IMR-90 (cell line): ENCODE results near the gene RPTOR. TPM values are rescaled to one million over a fixed set of nuclear protein-coding genes. Genes with fewer than 3 reads are reported as not detected.

Experiments
- ATAC-seq: fragments of 200-7000 bp; cut with Tn5 transposase; 2 replicates; pipeline ENCODE4 v1.9.1; 2020; ENCODE audit warnings: low read depth, mild to moderate bottlenecking, moderate library complexity
- BruUV-seq: library from RNA; stranded (reverse); fragments of 400-500 nt; replicated peaks from 2 replicates; lab custom pipeline; 2021; lab: Mats Ljungman, UMichigan
- CTCF ChIA-PET: fragments of 300-600 bp; formaldehyde crosslinking; extraction: SDS; loops from one replicate; lab custom pipeline; 2021; ENCODE audit warnings: antibody characterized with exemption; lab: Yijun Ruan, JAX
- POLR2A ChIA-PET: fragments of 300-600 bp; sonication (Branson Sonifier 250); formaldehyde crosslinking; loops from one replicate; lab custom pipeline; 2022; ENCODE audit warnings: antibody characterized with exemption; ENCODE audit not compliant: unreplicated experiment; lab: Charles Lee
- DNase-seq: peaks from one replicate; pipeline ENCODE4 v3.0.0; 2013
- H2AFZ ChIP-seq: replicated peaks from 2 replicates; pipeline ENCODE3; 2013; ENCODE audit warnings: low read length, mild to moderate bottlenecking; ENCODE audit not compliant: poor library complexity
- H2AK5ac ChIP-seq: 2 replicates; pipeline ENCODE4 v1.6.1; 2013; ENCODE audit warnings: low read depth, low read length, inconsistent platforms
- H2AK9ac ChIP-seq: replicated peaks from 2 replicates; pipeline ENCODE3; 2013; ENCODE audit warnings: mild to moderate bottlenecking, low read depth, low read length, moderate library complexity; ENCODE audit not compliant: poor library complexity
- H2BK120ac ChIP-seq: 2 replicates; pipeline ENCODE4 v1.6.1; 2013; ENCODE audit warnings: low read depth, low read length, inconsistent platforms
- H2BK15ac ChIP-seq: 3 replicates; pipeline ENCODE4 v1.6.1; 2013; ENCODE audit warnings: low read depth, low read length, inconsistent platforms
- H2BK20ac ChIP-seq: 2 replicates; pipeline ENCODE4 v1.6.1; 2013; ENCODE audit warnings: low read depth, mild to moderate bottlenecking, inconsistent platforms, low read length, moderate library complexity
- H2BK5ac ChIP-seq: 2 replicates; pipeline ENCODE4 v1.6.1; 2013; ENCODE audit warnings: mild to moderate bottlenecking, low read depth, low read length, inconsistent platforms; ENCODE audit not compliant: poor library complexity, severe bottlenecking
- H3K14ac ChIP-seq: replicated peaks from 2 replicates; pipeline ENCODE4 v1.6.1; 2013; ENCODE audit warnings: low read depth, low read length, inconsistent platforms
- H3K18ac ChIP-seq: 2 replicates; pipeline ENCODE4 v1.6.1; 2013; ENCODE audit warnings: low read depth, low read length, control low read depth
- H3K23ac ChIP-seq: 2 replicates; pipeline ENCODE4 v1.6.1; 2013; ENCODE audit warnings: low read depth, low read length, inconsistent platforms
- H3K27ac ChIP-seq: 2 replicates; pipeline ENCODE4 v1.5.1; 2013; ENCODE audit warnings: mild to moderate bottlenecking, control low read depth, low read length; ENCODE audit not compliant: insufficient read depth
- H3K27me3 ChIP-seq: 2 replicates; pipeline ENCODE4 v1.6.1; 2013; ENCODE audit warnings: low read length; ENCODE audit not compliant: control insufficient read depth, insufficient read depth
- H3K36me3 ChIP-seq: 2 replicates; pipeline ENCODE4 v1.6.1; 2013; ENCODE audit warnings: low read length, mixed read lengths; ENCODE audit not compliant: control insufficient read depth, insufficient read depth
- H3K4ac ChIP-seq: 2 replicates; pipeline ENCODE4 v1.6.1; 2013; ENCODE audit warnings: low read depth, low read length, inconsistent platforms
- H3K4me1 ChIP-seq: 2 replicates; pipeline ENCODE4 v1.6.1; 2013; ENCODE audit warnings: low read length, mixed read lengths; ENCODE audit not compliant: control insufficient read depth, insufficient read depth
- H3K4me2 ChIP-seq: 2 replicates; pipeline ENCODE4 v1.6.1; 2013; ENCODE audit warnings: low read depth, mild to moderate bottlenecking, control low read depth, low read length, moderate library complexity
- H3K4me3 ChIP-seq: 2 replicates; pipeline ENCODE4 v1.5.1; 2013; ENCODE audit warnings: low read depth, mild to moderate bottlenecking, control low read depth, low read length, moderate library complexity; ENCODE audit not compliant: insufficient read depth
- H3K56ac ChIP-seq: 2 replicates; pipeline ENCODE4 v1.6.1; 2013; ENCODE audit warnings: low read length, inconsistent platforms; ENCODE audit not compliant: insufficient read depth; ENCODE audit errors: extremely low read depth
- H3K79me1 ChIP-seq, 2 experiments: 2 replicates each; pipeline ENCODE4 v1.6.1; 2013; ENCODE audit warnings: low read length in 2 of 2, inconsistent platforms in 1 of 2, low read depth in 1 of 2
- H3K9ac ChIP-seq: 2 replicates; pipeline ENCODE4 v1.6.1; 2013; ENCODE audit warnings: low read depth, low read length, control low read depth
- H3K9me1 ChIP-seq: 2 replicates; pipeline ENCODE4 v1.6.1; 2013; ENCODE audit warnings: low read length, inconsistent platforms; ENCODE audit not compliant: insufficient read depth
- H3K9me3 ChIP-seq: 2 replicates; pipeline ENCODE4 v1.6.1; 2013; ENCODE audit warnings: low read length; ENCODE audit not compliant: control insufficient read depth, insufficient read depth
- H4K20me1 ChIP-seq: 2 replicates; pipeline ENCODE4 v1.6.1; 2013; ENCODE audit warnings: low read length, inconsistent platforms; ENCODE audit not compliant: insufficient read depth
- H4K5ac ChIP-seq: 2 replicates; pipeline ENCODE4 v1.6.1; 2013; ENCODE audit warnings: mild to moderate bottlenecking, low read depth, low read length, control low read depth
- H4K8ac ChIP-seq, 2 experiments: 2 replicates each; pipeline ENCODE4 v1.6.1; 2013; ENCODE audit warnings: low read depth in 2 of 2, low read length in 2 of 2, control low read depth in 1 of 2, inconsistent platforms in 1 of 2
- H4K91ac ChIP-seq: 2 replicates; pipeline ENCODE4 v1.6.1; 2013; ENCODE audit warnings: low read depth, low read length, inconsistent platforms; ENCODE audit not compliant: insufficient read depth
- BHLHE40 ChIP-seq: fragments of 150-350 bp; IDR thresholded peaks from 2 replicates; pipeline ENCODE4 v1.6.1; 2016; ENCODE audit warnings: mild to moderate bottlenecking, low read depth, low read length
- WGBS, 2 experiments: methylation state at CpG; one replicate each; pipeline versions ENCODE4 v1.1.5 to v1.1.7; 2013; ENCODE audit warnings: missing lambda C conversion rate in 2 of 2; ENCODE audit not compliant: insufficient read length in 1 of 2; ENCODE audit errors: extremely low coverage in 2 of 2; 5-methylcytosine and 5-hydroxymethylcytosine counted together
- dilution Hi-C: fragments of 300-500 bp; cut with HindIII; formaldehyde crosslinking; loops from one replicate; pipeline ENCODE4 v1.14.3; 2018; ENCODE audit warnings: low sequenced_read_pairs; ENCODE audit not compliant: unreplicated experiment
- in situ Hi-C: fragments of 300-500 bp; cut with MboI; formaldehyde crosslinking; loops from 3 replicates; pipeline ENCODE4 v1.14.3; 2019; ENCODE audit warnings: low sequenced_read_pairs, inconsistent platforms, mixed read lengths
- intact Hi-C: fragments of 100-400 bp; cut with micrococcal nuclease; formaldehyde crosslinking; loops from 2 replicates; pipeline ENCODE4 v1.10.0; 2022
- polyA plus RNA-seq, 3 experiments: library from polyadenylated mRNA; depleted of rRNA; stranded (reverse); fragments of >200 nt; gene quantifications; 2 replicates each; pipeline ENCODE4 v1.2.3, GENCODE V29; 2012; ENCODE audit warnings: low replicate concordance in 1 of 3
- total RNA-seq: library from RNA; depleted of rRNA; stranded (reverse); fragments of >200 nt; gene quantifications from 2 replicates; pipeline ENCODE4 v1.2.3, GENCODE V29; 2012

Gene RPTOR
- total and polyA plus RNA-seq, 2 of the 4 experiments (the other 2 are of a cell fraction): 10.8 to 14.7 TPM

- Histone ChIP-seq H3K56ac (no peak overlapping the region), H2BK120ac (no peak overlapping the region), H2BK15ac (no peak overlapping the region), H2AK5ac (no peak overlapping the region), H3K4me1 (peaks cover 14% of the 10 kb centered on the region; the same call in 1 of the 2 replicates), H3K9me3 (no peaks in the 10 kb centered on the region), H2BK20ac (no peak overlapping the region), H4K91ac (no peak overlapping the region), H3K27me3 (no peaks in the 10 kb centered on the region), H3K36me3 (no peaks in the 10 kb centered on the region), H2AK9ac (no peak overlapping the region), H2AFZ (no peak overlapping the region), H3K9ac (no peak overlapping the region), H4K8ac (no peak overlapping the region), H3K14ac (0 out of 2 replicates have a peak overlapping the region, but pooled peaks have one; percentile 15), H4K5ac (no peak overlapping the region), H3K4me2 (no peak overlapping the region), H3K27ac (no peak overlapping the region), H3K4me3 (no peak overlapping the region), H2BK5ac (no peak overlapping the region), H3K18ac (no peak overlapping the region), H3K4ac (no peak overlapping the region), H3K23ac (no peak overlapping the region), H4K20me1 (peaks cover 14% of the 10 kb centered on the region), H3K9me1 (peaks cover 18% of the 10 kb centered on the region), H3K79me1 (peaks cover 44 to 90% of the 10 kb centered on the region in 2 experiments)
- in situ Hi-C loops (no loop called here), dilution Hi-C loops (no loop called here), intact Hi-C loops (no loop called here)
- POLR2A ChIA-PET: no interaction called here
- CTCF ChIA-PET: no interaction called here
- 98% methylated on average over 9 of the region's 14 CpGs; no CpG with 5 or more reads in 1 of the 2 experiments for WGBS, 2 experiments
- no peak for ATAC-seq
- BruUV-seq: no TSS peak
- no peak for DNase-seq
- no peak for TF ChIP-seq BHLHE40
Observed at GRCh38 chr17:80696456-80696855, 151.8 kb downstream of the RPTOR start.
